C4-2B (cell line): ENCODE results near the gene RPEL1.

Experiments used
- ZFX ChIP-seq: fragments of 450-650 bp; IDR thresholded peaks from 2 replicates; pipeline ENCODE4 v1.6.1; 2017
- TF ChIP-seq, protein P1 (sequence below): fragments of 450-650 bp; conservative IDR thresholded peaks from 2 replicates; pipeline ENCODE4 v1.5.1; 2017; ENCODE audit warnings: mild to moderate bottlenecking

GRCh38 chr10:103291588-103291987, 45.9 kb downstream of the RPEL1 start:
- TF ChIP-seq, protein P1, sequence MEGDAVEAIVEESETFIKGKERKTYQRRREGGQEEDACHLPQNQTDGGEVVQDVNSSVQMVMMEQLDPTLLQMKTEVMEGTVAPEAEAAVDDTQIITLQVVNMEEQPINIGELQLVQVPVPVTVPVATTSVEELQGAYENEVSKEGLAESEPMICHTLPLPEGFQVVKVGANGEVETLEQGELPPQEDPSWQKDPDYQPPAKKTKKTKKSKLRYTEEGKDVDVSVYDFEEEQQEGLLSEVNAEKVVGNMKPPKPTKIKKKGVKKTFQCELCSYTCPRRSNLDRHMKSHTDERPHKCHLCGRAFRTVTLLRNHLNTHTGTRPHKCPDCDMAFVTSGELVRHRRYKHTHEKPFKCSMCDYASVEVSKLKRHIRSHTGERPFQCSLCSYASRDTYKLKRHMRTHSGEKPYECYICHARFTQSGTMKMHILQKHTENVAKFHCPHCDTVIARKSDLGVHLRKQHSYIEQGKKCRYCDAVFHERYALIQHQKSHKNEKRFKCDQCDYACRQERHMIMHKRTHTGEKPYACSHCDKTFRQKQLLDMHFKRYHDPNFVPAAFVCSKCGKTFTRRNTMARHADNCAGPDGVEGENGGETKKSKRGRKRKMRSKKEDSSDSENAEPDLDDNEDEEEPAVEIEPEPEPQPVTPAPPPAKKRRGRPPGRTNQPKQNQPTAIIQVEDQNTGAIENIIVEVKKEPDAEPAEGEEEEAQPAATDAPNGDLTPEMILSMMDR: no peak
- TF ChIP-seq ZFX: no peak
